HepG2 (cell line): ENCODE measurements around the gene C22orf39. TPM values are rescaled to one million over a fixed set of nuclear protein-coding genes. Genes with fewer than 3 reads are reported as not detected.

Experiments used
- DNMT1 ChIP-seq: sonication (generic); formaldehyde crosslinking; IDR thresholded peaks from 2 replicates; pipeline ENCODE4 v1.5.1; 2020; ENCODE audit warnings: mild to moderate bottlenecking, missing genetic modification reagents
- JDP2 ChIP-seq: sonication (generic); formaldehyde crosslinking; IDR thresholded peaks from 2 replicates; pipeline ENCODE4 v1.8.1; 2022; ENCODE audit warnings: missing genetic modification reagents, borderline replicate concordance
- MTF1 ChIP-seq: sonication (generic); formaldehyde crosslinking; IDR thresholded peaks from 2 replicates; pipeline ENCODE4 v1.5.0; 2020; ENCODE audit warnings: missing genetic modification reagents
- NFYB ChIP-seq: sonication (generic); formaldehyde crosslinking; IDR thresholded peaks from 2 replicates; pipeline ENCODE4 v1.4.0; 2020; ENCODE audit warnings: missing genetic modification reagents
- PBX3 ChIP-seq: sonication (generic); formaldehyde crosslinking; IDR thresholded peaks from 2 replicates; pipeline ENCODE4 v1.8.1; 2023; ENCODE audit warnings: missing genetic modification reagents, inconsistent platforms, borderline replicate concordance
- TRIM24 ChIP-seq: sonication (generic); formaldehyde crosslinking; IDR thresholded peaks from 2 replicates; pipeline ENCODE4 v1.8.0; 2022; ENCODE audit warnings: mild to moderate bottlenecking, missing genetic modification reagents
- ZNF550 ChIP-seq: sonication (generic); formaldehyde crosslinking; IDR thresholded peaks from 2 replicates; pipeline ENCODE4 v1.4.0; 2020; ENCODE audit warnings: mild to moderate bottlenecking, missing genetic modification reagents, borderline replicate concordance
- ZNF891 ChIP-seq: sonication (generic); formaldehyde crosslinking; IDR thresholded peaks from 2 replicates; pipeline ENCODE4 v1.5.0; 2020; ENCODE audit warnings: mild to moderate bottlenecking, missing genetic modification reagents
- ZZZ3 ChIP-seq: sonication (generic); formaldehyde crosslinking; IDR thresholded peaks from 2 replicates; pipeline ENCODE4 v1.4.0; 2020; ENCODE audit warnings: missing genetic modification reagents, mild to moderate bottlenecking, borderline replicate concordance
- polyA plus RNA-seq, 8 experiments: library from polyadenylated mRNA; depleted of rRNA in 3 of 8; stranded (reverse) in 7 of 8; unstranded in 1 of 8; fragments of >200 nt; fragmentation: Illumina TruSeq in 4 of 8; extraction: Trizol in 4 of 8; gene quantifications; 2 replicates each; pipeline versions ENCODE4 v1.2.1 to v1.2.3, GENCODE V29; 2011 to 2016; ENCODE audit warnings: low read depth in 4 of 8, missing spikeins in 1 of 8, mixed read lengths in 1 of 8; ENCODE audit not compliant: insufficient read depth in 1 of 8
- total RNA-seq, 5 experiments: library from RNA; depleted of rRNA; stranded (reverse); fragments of >200 nt; fragmentation: Illumina TruSeq; extraction: Trizol; gene quantifications; 2 replicates each; pipeline ENCODE4 v1.2.3, GENCODE V29; 2016; ENCODE audit warnings: low read depth in 1 of 5
- TF ChIP-seq, protein P1 (sequence below): sonication (generic); IDR thresholded peaks from 2 replicates; pipeline ENCODE4 v1.6.1; 2016; ENCODE audit warnings: low read depth, borderline replicate concordance
- TF ChIP-seq, protein P2 (sequence below): sonication (generic); formaldehyde crosslinking; IDR thresholded peaks from 2 replicates; pipeline ENCODE4 v1.4.0; 2020; ENCODE audit warnings: mild to moderate bottlenecking, missing genetic modification reagents
- TF ChIP-seq, protein P3 (sequence below): sonication (generic); formaldehyde crosslinking; IDR thresholded peaks from 2 replicates; pipeline ENCODE4; 2020; ENCODE audit warnings: missing genetic modification reagents, mild to moderate bottlenecking, borderline replicate concordance
- TF ChIP-seq, protein P4 (sequence below): sonication (generic); formaldehyde crosslinking; IDR thresholded peaks from 2 replicates; pipeline ENCODE4 v1.8.0; 2022; ENCODE audit warnings: mild to moderate bottlenecking, missing genetic modification reagents, moderate library complexity
- TF ChIP-seq, protein P5 (sequence below): conservative IDR thresholded peaks from 2 replicates; pipeline ENCODE4 v1.6.1; 2018; ENCODE audit warnings: missing genetic modification reagents

C22orf39 gene
- total and polyA plus RNA-seq, 2 of the 13 experiments (the other 11 are each of a cell fraction or from before 2014, with no cell fraction given) = 23.4 to 26.4 TPM

DNA sequence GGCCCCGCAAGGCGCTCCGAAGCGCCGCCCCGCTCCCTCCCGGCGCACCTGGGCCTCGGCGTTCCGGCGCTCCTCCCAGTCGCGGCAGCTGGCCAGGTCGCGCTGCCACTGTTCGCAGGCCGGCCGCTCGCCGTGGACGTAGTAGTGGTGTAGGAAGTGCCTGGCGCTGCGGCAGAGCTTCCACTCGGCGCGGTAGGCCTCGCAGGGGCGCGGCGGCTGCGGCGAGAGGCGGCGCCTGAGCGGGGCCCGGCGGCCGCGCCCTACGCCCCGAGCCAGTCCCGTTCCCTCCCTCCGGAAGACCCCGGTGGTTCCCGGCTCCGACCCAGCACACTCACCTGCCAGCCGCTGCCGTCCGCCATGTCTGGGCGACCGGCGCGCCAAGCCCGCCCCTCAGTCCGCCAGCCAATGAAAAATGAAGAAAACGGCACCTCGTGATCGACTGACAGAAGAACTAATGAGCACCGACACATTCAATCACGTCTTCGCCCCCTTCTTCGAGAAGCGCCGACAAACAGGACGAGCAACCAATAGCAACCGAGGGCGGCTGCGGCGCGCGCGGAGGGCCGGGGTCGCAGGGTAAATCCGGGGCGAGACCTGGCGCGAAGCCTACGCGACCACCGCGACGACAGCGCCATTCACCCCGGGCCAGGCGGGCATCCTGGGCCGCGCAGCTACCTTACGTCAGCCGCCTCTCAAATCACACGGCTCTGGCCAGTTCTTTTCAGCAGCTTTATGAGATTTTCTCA, at the start of gene C22orf39 (continued):
- TF ChIP-seq, protein P1, sequence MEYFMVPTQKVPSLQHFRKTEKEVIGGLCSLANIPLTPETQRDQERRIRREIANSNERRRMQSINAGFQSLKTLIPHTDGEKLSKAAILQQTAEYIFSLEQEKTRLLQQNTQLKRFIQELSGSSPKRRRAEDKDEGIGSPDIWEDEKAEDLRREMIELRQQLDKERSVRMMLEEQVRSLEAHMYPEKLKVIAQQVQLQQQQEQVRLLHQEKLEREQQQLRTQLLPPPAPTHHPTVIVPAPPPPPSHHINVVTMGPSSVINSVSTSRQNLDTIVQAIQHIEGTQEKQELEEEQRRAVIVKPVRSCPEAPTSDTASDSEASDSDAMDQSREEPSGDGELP = no peak
- TF ChIP-seq, protein P2, sequence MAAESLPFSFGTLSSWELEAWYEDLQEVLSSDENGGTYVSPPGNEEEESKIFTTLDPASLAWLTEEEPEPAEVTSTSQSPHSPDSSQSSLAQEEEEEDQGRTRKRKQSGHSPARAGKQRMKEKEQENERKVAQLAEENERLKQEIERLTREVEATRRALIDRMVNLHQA = no peak
- TF ChIP-seq ZNF550 (no peak), ZNF891 (CRISPR knock-in tag) (peak; percentile 16; the same call in 1 of the 2 replicates), MTF1 (CRISPR knock-in tag) (0 out of 2 replicates have a peak, but pooled peaks have one; percentile 7), ZZZ3 (CRISPR knock-in tag) (no peak), PBX3 (CRISPR knock-in tag) (peak; percentile 83; the same call in 1 of the 2 replicates), NFYB (CRISPR knock-in tag) (peak; percentile 98), DNMT1 (CRISPR knock-in tag) (no peak), TRIM24 (CRISPR knock-in tag) (no peak), JDP2 (CRISPR knock-in tag) (no peak)
- TF ChIP-seq, protein P3, sequence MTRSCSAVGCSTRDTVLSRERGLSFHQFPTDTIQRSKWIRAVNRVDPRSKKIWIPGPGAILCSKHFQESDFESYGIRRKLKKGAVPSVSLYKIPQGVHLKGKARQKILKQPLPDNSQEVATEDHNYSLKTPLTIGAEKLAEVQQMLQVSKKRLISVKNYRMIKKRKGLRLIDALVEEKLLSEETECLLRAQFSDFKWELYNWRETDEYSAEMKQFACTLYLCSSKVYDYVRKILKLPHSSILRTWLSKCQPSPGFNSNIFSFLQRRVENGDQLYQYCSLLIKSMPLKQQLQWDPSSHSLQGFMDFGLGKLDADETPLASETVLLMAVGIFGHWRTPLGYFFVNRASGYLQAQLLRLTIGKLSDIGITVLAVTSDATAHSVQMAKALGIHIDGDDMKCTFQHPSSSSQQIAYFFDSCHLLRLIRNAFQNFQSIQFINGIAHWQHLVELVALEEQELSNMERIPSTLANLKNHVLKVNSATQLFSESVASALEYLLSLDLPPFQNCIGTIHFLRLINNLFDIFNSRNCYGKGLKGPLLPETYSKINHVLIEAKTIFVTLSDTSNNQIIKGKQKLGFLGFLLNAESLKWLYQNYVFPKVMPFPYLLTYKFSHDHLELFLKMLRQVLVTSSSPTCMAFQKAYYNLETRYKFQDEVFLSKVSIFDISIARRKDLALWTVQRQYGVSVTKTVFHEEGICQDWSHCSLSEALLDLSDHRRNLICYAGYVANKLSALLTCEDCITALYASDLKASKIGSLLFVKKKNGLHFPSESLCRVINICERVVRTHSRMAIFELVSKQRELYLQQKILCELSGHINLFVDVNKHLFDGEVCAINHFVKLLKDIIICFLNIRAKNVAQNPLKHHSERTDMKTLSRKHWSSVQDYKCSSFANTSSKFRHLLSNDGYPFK (CRISPR knock-in tag) = peak; percentile 59; the same call in 1 of the 2 replicates
- TF ChIP-seq, protein P4, sequence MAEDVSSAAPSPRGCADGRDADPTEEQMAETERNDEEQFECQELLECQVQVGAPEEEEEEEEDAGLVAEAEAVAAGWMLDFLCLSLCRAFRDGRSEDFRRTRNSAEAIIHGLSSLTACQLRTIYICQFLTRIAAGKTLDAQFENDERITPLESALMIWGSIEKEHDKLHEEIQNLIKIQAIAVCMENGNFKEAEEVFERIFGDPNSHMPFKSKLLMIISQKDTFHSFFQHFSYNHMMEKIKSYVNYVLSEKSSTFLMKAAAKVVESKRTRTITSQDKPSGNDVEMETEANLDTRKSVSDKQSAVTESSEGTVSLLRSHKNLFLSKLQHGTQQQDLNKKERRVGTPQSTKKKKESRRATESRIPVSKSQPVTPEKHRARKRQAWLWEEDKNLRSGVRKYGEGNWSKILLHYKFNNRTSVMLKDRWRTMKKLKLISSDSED = no peak
- TF ChIP-seq, protein P5, sequence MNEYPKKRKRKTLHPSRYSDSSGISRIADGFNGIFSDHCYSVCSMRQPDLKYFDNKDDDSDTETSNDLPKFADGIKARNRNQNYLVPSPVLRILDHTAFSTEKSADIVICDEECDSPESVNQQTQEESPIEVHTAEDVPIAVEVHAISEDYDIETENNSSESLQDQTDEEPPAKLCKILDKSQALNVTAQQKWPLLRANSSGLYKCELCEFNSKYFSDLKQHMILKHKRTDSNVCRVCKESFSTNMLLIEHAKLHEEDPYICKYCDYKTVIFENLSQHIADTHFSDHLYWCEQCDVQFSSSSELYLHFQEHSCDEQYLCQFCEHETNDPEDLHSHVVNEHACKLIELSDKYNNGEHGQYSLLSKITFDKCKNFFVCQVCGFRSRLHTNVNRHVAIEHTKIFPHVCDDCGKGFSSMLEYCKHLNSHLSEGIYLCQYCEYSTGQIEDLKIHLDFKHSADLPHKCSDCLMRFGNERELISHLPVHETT = no peak
